ENCODE data around the gene RGS7. TPM values are rescaled to one million over a fixed set of nuclear protein-coding genes. Genes with fewer than 3 reads are reported as not detected.

Gene RGS7
- total and polyA plus RNA-seq, 2 of the 8 experiments (the other 6 are each of a cell fraction or from before 2014, with no cell fraction given): 1.6 to 3.0 TPM

- H4K20me1 ChIP-seq (replicated peaks in 1 of 2; ENCODE audit: control insufficient read depth in 1 of 2, insufficient read depth in 2 of 2, low read length in 2 of 2): no peaks in the 10 kb centered on the region
- H3K27me3 ChIP-seq (replicated peaks in 1 of 4; ENCODE audit: control insufficient read depth in 3 of 4, extremely low read depth in 1 of 4, insufficient read depth in 3 of 4, low read length in 3 of 4): no peaks in the 10 kb centered on the region
- H3K4me3 ChIP-seq (ENCODE audit: extremely low read depth in 1 of 4, insufficient read depth in 2 of 4, low read depth in 3 of 4, low read length in 4 of 4): no peak overlapping the region
- no peak overlapping the region for H2AK5ac ChIP-seq (ENCODE audit: low read depth, low read length)
- H2BK15ac ChIP-seq (ENCODE audit: low read length): no peak overlapping the region
- no peaks in the 10 kb centered on the region for H3K9me3 ChIP-seq (ENCODE audit: insufficient read depth in 2 of 2, low read depth in 1 of 2, low read length in 1 of 2)
- H4K91ac ChIP-seq (replicated peaks; ENCODE audit: insufficient read length, low read length): no peak overlapping the region
- H3K4me2 ChIP-seq (ENCODE audit: insufficient read depth in 1 of 2, low read depth in 2 of 2, low read length in 2 of 2): no peak overlapping the region
- ChIA-PET CTCF (ENCODE audit: partially characterized antibody) (interaction anchor here (0.5 to 0.6 kb wide), 2 partner anchors 9 to 96 kb away, joined by 3 to 4 read pairs; no protein-coding TSS in a partner anchor), POLR2A (ENCODE audit: partially characterized antibody) (no interaction called here)
- H3K27ac ChIP-seq (ENCODE audit: low read depth, low read length): no peak overlapping the region
- DNase-seq (ENCODE audit: low read depth in 1 of 2, low spot score in 2 of 2) (no peak), FAIRE-seq (no peak)
- no peak overlapping the region for H3K9ac ChIP-seq (replicated peaks in 1 of 4; ENCODE audit: extremely low read depth in 1 of 4, low read depth in 3 of 4, low read length in 3 of 4)
- no peaks in the 10 kb centered on the region for H3K4me1 ChIP-seq (replicated peaks in 1 of 4; ENCODE audit: control insufficient read depth in 3 of 4, insufficient read depth in 4 of 4, low read length in 3 of 4)
- no peaks in the 10 kb centered on the region for H3K36me3 ChIP-seq (ENCODE audit: control insufficient read depth in 2 of 4, insufficient read depth in 4 of 4, low read length in 3 of 4)
- H3K4ac ChIP-seq (replicated peaks; ENCODE audit: insufficient read length, low read depth, low read length): no peak overlapping the region
- H2AFZ ChIP-seq (ENCODE audit: low read length): no peak overlapping the region
- H2BK120ac ChIP-seq (replicated peaks; ENCODE audit: low read depth, low read length): no peak overlapping the region
- H3K79me1 ChIP-seq (ENCODE audit: low read depth, low read length): no peaks in the 10 kb centered on the region
- H3K18ac ChIP-seq (ENCODE audit: extremely low read depth, low read length): no peak overlapping the region
- no peak overlapping the region for H2BK12ac ChIP-seq (ENCODE audit: low read depth, low read length)
- no peak overlapping the region for H3K14ac ChIP-seq (ENCODE audit: insufficient read length)
- H3K23me2 ChIP-seq (ENCODE audit: low read depth, low read length): no peaks in the 10 kb centered on the region; the same call in 1 of the 2 replicates
- H4K8ac ChIP-seq (ENCODE audit: extremely low read depth, insufficient read depth, low read length): no peak overlapping the region
- no peak overlapping the region for H4K5ac ChIP-seq (ENCODE audit: insufficient read length, low read depth, low read length)
- no peak overlapping the region for H2BK5ac ChIP-seq (ENCODE audit: low read depth, low read length)
- H2BK20ac ChIP-seq (ENCODE audit: low read length): no peak overlapping the region
- no peak overlapping the region for H3K23ac ChIP-seq (ENCODE audit: insufficient read length)
- H3K56ac ChIP-seq (replicated peaks; ENCODE audit: insufficient read length, low read depth, low read length): no peak overlapping the region
- TF ChIP-seq CBX8 (IDR thresholded peaks at IDR 0.05; ENCODE audit: borderline replicate concordance, low read depth, low read length) (no peak), JUND (IDR thresholded peaks at IDR 0.05; ENCODE audit: low read length) (no peak), SAP30 (IDR thresholded peaks at IDR 0.05; ENCODE audit: insufficient read depth, insufficient replicate concordance, low read length) (no peak), ZNF274 (IDR thresholded peaks at IDR 0.05; ENCODE audit: borderline replicate concordance, extremely low read depth, low read length) (no peak), CHD1 (IDR thresholded peaks at IDR 0.05; ENCODE audit: low read depth, low read length) (no peak)
- H3K79me2 ChIP-seq (ENCODE audit: control insufficient read depth in 1 of 2, insufficient read depth in 2 of 2, low read length in 2 of 2): no peaks in the 10 kb centered on the region
These were observed 175.5 kb downstream of the RGS7 start for GRCh38 chr1:241181471-241181870.
